ENCODE data around the gene ZNF169.
"Not testable (repeated sequence)": the region's sequence is repeated elsewhere in the genome, so short reads cannot be mapped to it uniquely, and the experiment has no call there.

Gene ZNF169

GRCh38 chr9:94259077-94259862 is at the start of gene ZNF169:
TSS of gene ZNF169 (plus strand) at chr9:94259298. CDS start at chr9:94278813, 19,515 bp downstream.
- DNase-seq, result peak; percentile 46

- DNase-seq, result no peak
Observed at GRCh38 chr9:94210616-94211603, 48.2 kb upstream of the ZNF169 start.

- no peak for DNase-seq
Observed at GRCh38 chr9:94212091-94212490, 47.0 kb upstream of the ZNF169 start.

- no peak for DNase-seq
Observed at GRCh38 chr9:94212531-94212930, 46.6 kb upstream of the ZNF169 start.

- peak; percentile 46 for DNase-seq
Observed at GRCh38 chr9:94213511-94214124, 45.5 kb upstream of the ZNF169 start.

DNA sequence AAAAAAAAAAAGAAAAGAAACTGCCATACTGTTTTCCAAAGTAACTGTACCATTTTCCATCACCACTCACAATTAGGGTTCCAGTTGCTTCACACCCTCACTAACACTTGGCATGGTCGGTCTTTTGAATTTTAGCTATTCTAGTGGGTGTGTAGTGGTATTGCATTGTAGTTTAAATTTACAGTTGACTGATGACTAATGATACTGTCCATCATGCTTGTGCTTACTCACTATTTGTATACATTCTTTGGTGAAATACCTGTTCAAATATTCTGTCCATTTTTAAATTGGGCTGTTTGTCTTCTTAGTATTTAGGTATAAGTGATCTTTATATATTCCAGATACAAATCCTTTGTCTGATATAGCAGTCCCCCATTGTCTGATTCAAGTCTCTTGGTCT is 36.2 kb upstream of the ZNF169 start:
- DNase-seq, result no peak

DNA sequence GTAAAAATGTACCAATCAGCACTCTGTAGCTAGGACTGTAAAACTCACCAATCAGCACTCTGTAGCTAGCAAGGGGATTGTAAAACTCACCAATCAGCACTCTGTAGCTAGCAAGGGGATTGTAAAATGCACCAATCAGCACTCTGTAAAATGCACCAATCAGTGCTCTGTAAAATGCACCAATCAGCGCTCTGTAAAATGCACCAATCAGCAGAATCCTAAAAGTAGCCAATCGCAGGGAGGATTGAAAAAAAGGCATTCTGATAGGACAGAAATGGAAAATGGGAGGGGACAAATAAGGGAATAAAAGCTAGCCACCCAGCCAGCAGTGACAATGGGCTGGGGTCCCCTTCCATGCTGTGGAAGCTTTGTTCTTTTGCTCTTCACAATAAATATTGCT is 33.7 kb upstream of the ZNF169 start:
- DNase-seq, result not testable (repeated sequence)

GRCh38 chr9:94228616-94229015 is 30.5 kb upstream of the ZNF169 start:
- no peak for DNase-seq

DNA sequence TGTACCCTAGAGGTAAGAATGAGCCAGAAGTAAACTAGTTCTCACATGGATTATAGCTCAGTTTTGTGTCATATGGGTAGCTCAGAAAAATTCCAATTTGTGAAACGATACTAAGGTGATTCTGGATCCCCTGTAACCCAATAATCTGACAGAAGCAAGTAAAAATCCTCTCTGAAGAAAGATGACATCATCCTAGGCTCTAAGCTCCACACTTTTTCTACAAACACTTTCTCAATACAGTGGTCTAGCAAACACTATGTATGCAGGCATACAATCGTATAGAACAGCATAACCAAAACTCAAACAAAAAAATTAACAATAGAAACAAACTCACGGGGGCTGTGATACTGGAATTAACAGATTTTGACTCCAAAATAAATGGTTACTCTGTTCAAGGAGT is 26.7 kb upstream of the ZNF169 start:
- DNase-seq, result no peak

DNA sequence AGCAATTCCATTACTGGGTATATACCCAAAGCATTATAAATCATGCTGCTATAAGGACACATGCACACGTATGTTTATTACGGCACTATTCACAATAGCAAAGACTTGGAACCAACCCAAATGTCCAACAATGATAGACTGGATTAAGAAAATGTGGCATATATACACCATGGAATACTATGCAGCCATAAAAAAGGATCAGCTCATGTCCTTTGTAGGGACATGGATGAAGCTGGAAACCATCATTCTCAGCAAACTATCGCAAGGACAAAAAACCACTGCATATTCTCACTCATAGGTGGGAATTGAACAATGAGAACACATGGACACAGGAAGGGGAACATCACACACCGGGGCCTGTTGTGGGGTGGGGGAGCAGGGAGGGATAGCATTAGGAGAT is 18.0 kb upstream of the ZNF169 start:
- not testable (repeated sequence) for DNase-seq

DNA sequence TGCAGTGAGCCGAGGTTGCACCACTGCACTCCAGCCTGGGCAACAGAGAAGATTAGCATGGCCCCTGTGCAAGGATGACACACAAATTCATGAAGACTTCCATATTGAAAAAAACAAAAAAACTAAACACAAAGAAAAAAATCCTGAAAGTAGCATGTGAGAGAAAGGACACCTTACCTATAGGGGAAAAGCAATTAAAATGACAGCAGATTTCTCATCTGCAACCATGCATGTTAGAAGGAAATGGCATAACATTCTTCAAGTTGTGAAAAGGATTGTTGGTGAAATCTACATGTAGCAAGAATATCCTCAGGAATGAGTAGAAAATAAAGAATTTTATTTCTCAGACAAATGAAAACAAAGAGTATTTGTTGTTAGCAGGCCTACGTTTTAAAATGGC is 13.4 kb upstream of the ZNF169 start:
- no peak for DNase-seq

DNA sequence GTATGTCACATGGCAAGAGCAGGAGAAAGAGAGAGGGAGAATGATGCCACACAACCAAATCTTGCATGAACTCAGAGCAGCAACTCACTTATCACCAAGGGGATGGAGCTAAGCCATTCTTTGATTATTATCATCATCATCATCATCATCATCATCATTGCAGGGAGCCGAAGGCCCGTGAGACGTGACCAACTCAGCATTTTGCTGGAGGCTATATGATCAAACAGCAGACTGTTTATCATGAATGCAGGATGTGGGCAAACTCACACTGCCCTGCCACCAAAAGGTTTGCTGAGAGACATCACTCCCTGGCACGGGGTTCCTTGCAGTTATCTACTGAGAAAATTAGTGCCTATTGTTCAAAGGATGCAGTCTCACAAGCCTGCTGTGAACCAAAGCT is 8.6 kb upstream of the ZNF169 start:
- DNase-seq, result no peak

- DNase-seq, result no peak
Observed at GRCh38 chr9:94256007-94256406, 3.1 kb upstream of the ZNF169 start.

DNA sequence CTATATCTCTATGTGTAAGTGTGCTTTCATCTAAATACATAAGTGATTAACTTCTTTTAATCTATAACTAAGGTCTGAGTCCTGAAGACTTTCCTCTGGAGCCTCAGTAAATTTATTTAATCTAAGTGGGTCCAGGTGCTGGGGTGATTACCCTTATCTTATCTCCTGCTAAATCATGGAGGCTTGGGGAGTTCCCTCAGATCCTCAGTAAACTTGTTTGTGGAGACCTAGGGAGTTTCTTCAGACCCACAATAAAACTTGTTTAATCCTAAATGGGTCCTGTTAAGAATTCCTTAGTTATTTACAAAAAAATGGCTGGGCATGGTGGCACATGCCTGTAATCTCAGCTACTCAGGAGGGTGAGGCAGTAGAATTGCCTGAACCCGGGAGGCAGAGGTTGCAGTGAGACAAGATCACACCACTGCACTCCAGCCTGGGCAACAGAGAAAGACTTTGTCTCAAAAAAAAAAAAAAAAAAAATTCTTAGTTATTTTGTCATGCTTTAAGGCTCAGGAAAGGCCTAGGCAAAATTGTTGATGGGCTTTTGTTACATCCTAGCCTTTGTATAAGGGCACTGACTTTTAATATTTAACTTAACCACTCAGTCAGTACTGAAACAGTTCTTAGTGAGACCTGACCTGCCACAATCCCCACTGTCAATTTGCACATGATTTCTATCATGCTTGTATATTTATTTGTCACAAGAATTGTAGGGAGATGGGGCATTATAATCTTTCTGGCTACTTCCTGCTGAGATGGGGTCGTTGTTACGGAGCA is 6.7 kb downstream of the ZNF169 start:
- not testable (repeated sequence) for DNase-seq

DNA sequence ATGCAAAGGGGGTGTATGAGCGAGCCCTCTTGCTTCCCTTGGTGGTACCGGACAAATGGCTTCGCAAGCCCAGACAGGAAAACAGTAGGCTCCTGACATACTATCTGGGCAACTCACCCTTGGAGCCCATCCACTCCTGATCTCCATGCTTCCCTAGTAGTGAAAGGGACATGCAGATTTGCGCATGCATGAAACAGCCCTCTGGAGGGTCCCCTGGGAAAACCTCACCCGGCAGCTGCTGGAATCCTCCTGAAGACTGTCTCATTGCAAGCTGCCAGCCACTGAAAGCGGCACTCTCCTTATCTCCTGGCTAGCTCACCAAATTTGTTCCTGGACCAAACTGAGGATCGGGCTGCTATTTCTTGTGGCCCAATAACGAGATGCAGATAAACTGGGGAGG is 10.2 kb downstream of the ZNF169 start:
- no peak for DNase-seq

DNA sequence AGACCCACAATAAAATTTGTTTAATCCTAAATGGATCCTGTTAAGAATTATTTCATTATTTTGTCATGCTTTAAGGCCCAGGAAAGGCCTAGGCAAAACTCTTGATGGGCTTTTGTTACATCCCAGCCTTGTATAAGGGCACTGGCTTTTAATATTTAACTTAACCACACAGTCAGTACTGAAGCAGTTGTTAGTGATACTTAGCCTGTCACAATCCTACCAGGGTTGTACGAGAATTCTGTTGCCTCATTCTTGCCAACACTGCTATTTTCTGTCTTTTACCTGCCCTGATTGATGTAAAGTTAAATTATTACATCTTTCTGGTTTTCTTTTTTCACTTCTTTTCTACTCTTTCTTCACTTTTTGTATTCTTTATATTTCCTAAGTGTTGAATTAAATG is 10.9 kb downstream of the ZNF169 start:
- DNase-seq, result no peak

GRCh38 chr9:94277029-94277428 is 17.9 kb downstream of the ZNF169 start:
- not testable (repeated sequence) for DNase-seq

GRCh38 chr9:94277885-94278536 is 18.9 kb downstream of the ZNF169 start:
- DNase-seq, result no peak

GRCh38 chr9:94280409-94280989 is 21.4 kb downstream of the ZNF169 start:
- DNase-seq, result no peak

DNA sequence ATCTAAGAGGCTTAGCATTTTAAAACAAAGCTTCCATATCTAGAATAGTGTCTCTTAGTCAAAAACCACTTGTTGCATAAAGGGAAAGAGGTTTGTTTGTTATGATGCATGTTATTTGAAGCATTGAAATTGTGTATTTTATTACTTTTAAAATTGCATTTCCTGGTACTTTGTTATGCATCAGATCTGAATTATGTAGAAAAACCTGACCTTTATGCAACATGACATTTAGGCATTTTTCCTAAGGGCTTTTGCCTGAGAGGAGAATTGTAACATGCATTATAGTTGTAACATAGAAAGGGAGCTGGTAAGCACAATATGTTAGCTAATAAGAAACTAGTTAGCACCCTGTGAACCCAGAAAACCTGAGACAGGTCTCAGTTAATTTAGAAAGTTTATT is 22.0 kb downstream of the ZNF169 start:
- DNase-seq, result no peak

- DNase-seq, result no peak
Observed at GRCh38 chr9:94286116-94286515, 27.0 kb downstream of the ZNF169 start.
